HFFc6 (cell line): Measurements from ENCODE around the gene SGMS1. TPM values are rescaled to one million over a fixed set of nuclear protein-coding genes. Genes with fewer than 3 reads are reported as not detected.

Source experiments
- DNase-seq: peaks from one replicate; pipeline ENCODE4 v3.0.0-alpha.2; 2018
- H3K27ac Mint-ChIP-seq: 2 replicates; pipeline ENCODE4 v1.8.0; 2020; ENCODE audit warnings: mild to moderate bottlenecking, mixed read lengths
- H3K27me3 Mint-ChIP-seq: 2 replicates; pipeline ENCODE4 v1.8.0; 2021; ENCODE audit warnings: mild to moderate bottlenecking, moderate library complexity, mixed read lengths; ENCODE audit not compliant: insufficient read depth
- H3K36me3 Mint-ChIP-seq: 2 replicates; pipeline ENCODE4 v1.8.0; 2021; ENCODE audit warnings: low read depth, mixed read lengths
- H3K4me1 Mint-ChIP-seq: 2 replicates; pipeline ENCODE4 v1.8.0; 2020; ENCODE audit warnings: low read depth, mixed read lengths
- H3K4me3 Mint-ChIP-seq: 2 replicates; pipeline ENCODE4 v1.8.0; 2020; ENCODE audit warnings: mild to moderate bottlenecking, moderate library complexity, mixed read lengths
- H3K9me3 Mint-ChIP-seq: 2 replicates; pipeline ENCODE4 v1.8.0; 2020; ENCODE audit warnings: mild to moderate bottlenecking, mixed read lengths
- total RNA-seq, 6 experiments: library from RNA; stranded (reverse); fragmentation: NEBNext Ultra II Directional; extraction: Animal tissue kit (Norgen Biotek cat#: 25700); gene quantifications; 2 replicates in 1 of 6; 3 replicates in 5 of 6; pipeline ENCODE4 v1.2.3, GENCODE V29; 2021
- TF ChIP-seq, protein P1 (sequence below): fragments of 200-600 bp; sonication (generic); IDR thresholded peaks from 2 replicates; pipeline ENCODE4 v1.5.0; 2021; ENCODE audit warnings: antibody characterized with exemption, mild to moderate bottlenecking

The SGMS1 gene
- total RNA-seq, 6 experiments from 2014 or later = 19.6 to 27.5 (median 24.6) TPM

DNA sequence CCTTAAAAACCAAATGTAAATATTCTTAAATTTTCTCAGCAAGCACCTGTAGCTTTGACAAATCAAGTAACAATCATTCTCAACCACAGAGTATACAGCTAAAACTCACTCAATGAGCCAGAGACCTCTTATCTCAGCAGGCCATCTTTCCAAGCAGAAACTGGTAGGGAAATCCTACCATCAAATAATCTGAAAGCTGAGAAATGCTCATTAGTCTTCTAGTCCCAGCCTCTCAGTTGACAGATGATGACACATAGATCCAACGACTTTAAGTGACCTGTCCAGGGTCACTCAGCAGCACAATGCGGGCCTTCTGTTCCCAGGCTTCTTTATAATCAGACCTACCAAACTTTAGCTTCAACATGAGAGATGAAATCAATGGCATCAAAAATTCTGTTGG is 184.6 kb downstream of the SGMS1 start:
- DNase-seq = no peak
- Mint-ChIP-seq H3K4me3 (no peak overlapping the region), H3K9me3 (no peaks in the 10 kb centered on the region), H3K27ac (no peak overlapping the region), H3K36me3 (no peaks in the 10 kb centered on the region), H3K4me1 (peaks cover 11% of the 10 kb centered on the region; the same call in 1 of the 2 replicates), H3K27me3 (peaks cover 1% of the 10 kb centered on the region; the same call in 1 of the 2 replicates)
- TF ChIP-seq, protein P1, sequence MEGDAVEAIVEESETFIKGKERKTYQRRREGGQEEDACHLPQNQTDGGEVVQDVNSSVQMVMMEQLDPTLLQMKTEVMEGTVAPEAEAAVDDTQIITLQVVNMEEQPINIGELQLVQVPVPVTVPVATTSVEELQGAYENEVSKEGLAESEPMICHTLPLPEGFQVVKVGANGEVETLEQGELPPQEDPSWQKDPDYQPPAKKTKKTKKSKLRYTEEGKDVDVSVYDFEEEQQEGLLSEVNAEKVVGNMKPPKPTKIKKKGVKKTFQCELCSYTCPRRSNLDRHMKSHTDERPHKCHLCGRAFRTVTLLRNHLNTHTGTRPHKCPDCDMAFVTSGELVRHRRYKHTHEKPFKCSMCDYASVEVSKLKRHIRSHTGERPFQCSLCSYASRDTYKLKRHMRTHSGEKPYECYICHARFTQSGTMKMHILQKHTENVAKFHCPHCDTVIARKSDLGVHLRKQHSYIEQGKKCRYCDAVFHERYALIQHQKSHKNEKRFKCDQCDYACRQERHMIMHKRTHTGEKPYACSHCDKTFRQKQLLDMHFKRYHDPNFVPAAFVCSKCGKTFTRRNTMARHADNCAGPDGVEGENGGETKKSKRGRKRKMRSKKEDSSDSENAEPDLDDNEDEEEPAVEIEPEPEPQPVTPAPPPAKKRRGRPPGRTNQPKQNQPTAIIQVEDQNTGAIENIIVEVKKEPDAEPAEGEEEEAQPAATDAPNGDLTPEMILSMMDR = no peak

- H3K36me3 Mint-ChIP-seq = no peaks in the 10 kb centered on the region
- no peak overlapping the region for H3K27ac Mint-ChIP-seq
- TF ChIP-seq, protein P1 = no peak
- H3K9me3 Mint-ChIP-seq = no peaks in the 10 kb centered on the region
- DNase-seq = no peak
- H3K4me3 Mint-ChIP-seq = no peak overlapping the region
- H3K4me1 Mint-ChIP-seq = peaks cover 11% of the 10 kb centered on the region; the same call in 1 of the 2 replicates
- peaks cover 1% of the 10 kb centered on the region; the same call in 1 of the 2 replicates for H3K27me3 Mint-ChIP-seq
These were observed 185.5 kb downstream of the SGMS1 start for GRCh38 chr10:50438049-50438936.

DNA sequence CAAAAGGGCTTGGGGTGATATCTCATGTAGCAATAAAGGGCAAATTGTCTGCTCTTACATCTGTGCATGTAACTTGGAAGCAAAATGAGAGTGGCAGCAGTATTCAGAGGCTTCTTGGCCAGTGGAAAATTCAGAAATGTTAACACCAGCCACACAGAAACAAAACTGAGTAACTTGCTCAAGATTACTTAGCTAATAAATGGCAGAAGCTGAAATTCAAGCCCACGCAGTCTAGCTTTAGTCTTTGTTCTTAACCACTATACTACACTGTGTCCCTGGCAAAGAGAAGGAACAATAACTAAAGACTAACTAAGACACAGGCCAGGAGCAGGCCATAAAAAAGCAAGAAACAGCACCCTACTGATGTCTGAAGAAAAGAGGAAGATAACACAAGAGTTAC is 186.5 kb downstream of the SGMS1 start:
- H3K27ac Mint-ChIP-seq = no peak overlapping the region
- H3K4me3 Mint-ChIP-seq = no peak overlapping the region
- DNase-seq = no peak
- TF ChIP-seq, protein P1 = no peak
- H3K4me1 Mint-ChIP-seq = peaks cover 19% of the 10 kb centered on the region
- no peaks in the 10 kb centered on the region for H3K36me3 Mint-ChIP-seq
- no peaks in the 10 kb centered on the region for H3K9me3 Mint-ChIP-seq
- H3K27me3 Mint-ChIP-seq = peaks cover 1% of the 10 kb centered on the region; the same call in 1 of the 2 replicates

- Mint-ChIP-seq H3K4me3 (no peak overlapping the region), H3K9me3 (no peaks in the 10 kb centered on the region), H3K27me3 (peaks cover 1% of the 10 kb centered on the region; the same call in 1 of the 2 replicates)
These were observed 187.0 kb downstream of the SGMS1 start for GRCh38 chr10:50436805-50437204.

DNA sequence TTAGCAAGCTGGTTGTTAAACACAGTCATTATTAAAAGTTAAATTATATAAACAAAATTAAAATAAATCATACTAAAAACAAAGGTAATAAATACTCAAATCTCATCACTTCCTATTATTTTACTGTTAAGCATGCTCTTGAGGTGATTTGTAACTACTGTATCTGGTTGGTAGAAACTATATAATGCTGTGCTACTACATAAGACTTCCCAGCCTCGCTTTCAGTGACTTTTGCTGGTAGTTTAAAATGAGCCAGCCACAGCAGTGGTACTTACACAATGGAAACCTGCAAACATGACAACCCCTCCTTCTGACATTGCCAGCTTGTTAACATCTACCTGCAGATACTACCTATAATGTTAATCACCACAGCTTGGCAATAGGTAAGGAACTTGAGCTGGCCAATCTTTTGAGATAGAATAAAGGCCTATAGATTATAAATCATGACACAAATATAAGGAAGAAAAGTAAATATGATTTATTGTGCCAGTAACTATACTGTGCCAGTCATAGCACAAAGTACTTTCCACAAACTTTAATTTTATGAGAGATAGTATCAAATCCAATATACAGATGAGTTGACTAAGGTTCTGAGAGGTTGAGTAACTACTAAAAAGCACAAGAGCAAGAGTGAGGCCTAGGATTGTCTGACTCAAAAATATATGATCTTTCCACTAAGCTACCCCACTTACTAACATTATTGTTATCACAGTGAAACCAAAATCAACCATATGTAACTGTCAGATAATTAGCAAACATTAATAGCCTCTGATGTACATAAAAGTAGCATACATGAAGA is 191.3 kb downstream of the SGMS1 start:
- DNase-seq = no peak
- Mint-ChIP-seq H3K4me1 (peaks cover 27% of the 10 kb centered on the region), H3K9me3 (no peaks in the 10 kb centered on the region), H3K27ac (no peak overlapping the region), H3K27me3 (peaks cover 1% of the 10 kb centered on the region; the same call in 1 of the 2 replicates), H3K36me3 (no peaks in the 10 kb centered on the region), H3K4me3 (no peak overlapping the region)
- TF ChIP-seq, protein P1 = no peak

More at GRCh38 chr10:50436805-50437204, 187.0 kb downstream of the SGMS1 start:
- Mint-ChIP-seq H3K36me3 (no peaks in the 10 kb centered on the region), H3K27ac (no peak overlapping the region), H3K4me1 (peaks cover 23% of the 10 kb centered on the region)
- TF ChIP-seq, protein P1 = no peak
- no peak for DNase-seq
